Bladder microvascular endothelial cell (primary cell): ENCODE data around the gene FUOM. TPM values are rescaled to one million over a fixed set of nuclear protein-coding genes. Genes with fewer than 3 reads are reported as not detected.

Source experiments
- total RNA-seq: library from RNA; depleted of rRNA; stranded (reverse); fragments of >200 nt; gene quantifications from 2 replicates; pipeline ENCODE4 v1.2.3, GENCODE V29; 2014

FUOM gene
- total RNA-seq, result 13.3 and 18.1 TPM in 2 replicates

GRCh38 chr10:133357285-133358161 is at the start of gene FUOM:
FUOM (minus strand) TSS chr10:133358019; CDS start chr10:133358007, 12 bp downstream.

GRCh38 chr10:133394064-133394663 is 36.3 kb upstream of the FUOM start, which contains the start of gene MTG1:
MTG1 (plus strand) TSS chr10:133394157; CDS start chr10:133394221, 64 bp downstream.

GRCh38 chr10:133379152-133379800 is 21.5 kb upstream of the FUOM start, which contains the start of gene PAOX:
PAOX (plus strand) TSS chr10:133379262; CDS start chr10:133379317, 55 bp downstream.

GRCh38 chr10:133373174-133374090 is 15.6 kb upstream of the FUOM start, which contains the start of gene ECHS1:
ECHS1 (minus strand) TSS chr10:133373354; CDS start chr10:133373333, 21 bp downstream.

GRCh38 chr10:133336577-133337369 is 21.0 kb downstream of the FUOM start, which contains the start of gene CALY:
CALY (minus strand) TSS chr10:133336896; CDS start chr10:133328989, 7,907 bp downstream.

GRCh38 chr10:133308421-133309099 is 49.3 kb downstream of the FUOM start, which contains the start of the genes TUBGCP2 and ZNF511:
TUBGCP2 (minus strand) TSS chr10:133308872; CDS start chr10:133302941, 5,931 bp downstream.
ZNF511 (plus strand) TSS chr10:133308914; CDS start chr10:133308944, 30 bp downstream.

Other genes starting within 250 kb of the FUOM start
- gene KNDC1, start 197.8 kb downstream of the FUOM start, total RNA-seq, result under 0.01 TPM in 1 of 2 replicates, not detected in the other
- gene UTF1, start 127.8 kb downstream of the FUOM start, total RNA-seq, result not detected in 2 replicates
- gene VENTX, start 120.2 kb downstream of the FUOM start, total RNA-seq, result not detected in 2 replicates
- gene ADAM8, start 81.2 kb downstream of the FUOM start, total RNA-seq, result 0.65 and 1.6 TPM in 2 replicates
- 37.1 and 51.0 TPM in 2 replicates for gene TUBGCP2, start 49.1 kb downstream of the FUOM start, total RNA-seq
- 17.3 and 20.9 TPM in 2 replicates for gene ZNF511, start 49.1 kb downstream of the FUOM start, total RNA-seq
- gene CALY, start 21.1 kb downstream of the FUOM start, total RNA-seq, result not detected in 2 replicates
- gene PRAP1, start 10.6 kb downstream of the FUOM start, total RNA-seq, result not detected in 2 replicates
- gene ECHS1, start 15.3 kb upstream of the FUOM start, total RNA-seq, result 59.1 and 71.9 TPM in 2 replicates
- gene PAOX, start 21.2 kb upstream of the FUOM start, total RNA-seq, result 6.0 and 6.9 TPM in 2 replicates
- 34.6 and 48.5 TPM in 2 replicates for gene MTG1, start 36.1 kb upstream of the FUOM start, total RNA-seq
- gene SPRN, start 66.6 kb upstream of the FUOM start, total RNA-seq, result not detected in 2 replicates
- gene SCART1, start 95.9 kb upstream of the FUOM start, total RNA-seq, result 0.49 and 1.2 TPM in 2 replicates
- gene CYP2E1, start 169.3 kb upstream of the FUOM start, total RNA-seq, result 0.16 and 0.63 TPM in 2 replicates
- gene SYCE1, start 207.6 kb upstream of the FUOM start, total RNA-seq, result 0.13 and 0.16 TPM in 2 replicates